Cardiac fibroblast (primary cell): Measurements from ENCODE around the gene LINGO3.

Source experiments
- DNase-seq, 2 donors: peaks; one replicate each; pipeline versions ENCODE4 v3.0.0 to v3.0.0-alpha.2; 2010; ENCODE audit warnings: low read depth in 2 of 2
- H3K4me3 ChIP-seq, 2 donors: replicated peaks in 1 of 2; 1 replicate in 1 of 2; 2 replicates in 1 of 2; pipeline ENCODE4 v1.5.1; 2011; ENCODE audit warnings: low read depth in 2 of 2, low read length in 2 of 2, mild to moderate bottlenecking in 2 of 2, moderate library complexity in 1 of 2
- TF ChIP-seq, protein P1 (sequence below): IDR thresholded peaks from one replicate; pipeline ENCODE4 v1.5.1; 2011; ENCODE audit warnings: low read depth, mild to moderate bottlenecking, low read length, inconsistent platforms

The LINGO3 gene

DNA sequence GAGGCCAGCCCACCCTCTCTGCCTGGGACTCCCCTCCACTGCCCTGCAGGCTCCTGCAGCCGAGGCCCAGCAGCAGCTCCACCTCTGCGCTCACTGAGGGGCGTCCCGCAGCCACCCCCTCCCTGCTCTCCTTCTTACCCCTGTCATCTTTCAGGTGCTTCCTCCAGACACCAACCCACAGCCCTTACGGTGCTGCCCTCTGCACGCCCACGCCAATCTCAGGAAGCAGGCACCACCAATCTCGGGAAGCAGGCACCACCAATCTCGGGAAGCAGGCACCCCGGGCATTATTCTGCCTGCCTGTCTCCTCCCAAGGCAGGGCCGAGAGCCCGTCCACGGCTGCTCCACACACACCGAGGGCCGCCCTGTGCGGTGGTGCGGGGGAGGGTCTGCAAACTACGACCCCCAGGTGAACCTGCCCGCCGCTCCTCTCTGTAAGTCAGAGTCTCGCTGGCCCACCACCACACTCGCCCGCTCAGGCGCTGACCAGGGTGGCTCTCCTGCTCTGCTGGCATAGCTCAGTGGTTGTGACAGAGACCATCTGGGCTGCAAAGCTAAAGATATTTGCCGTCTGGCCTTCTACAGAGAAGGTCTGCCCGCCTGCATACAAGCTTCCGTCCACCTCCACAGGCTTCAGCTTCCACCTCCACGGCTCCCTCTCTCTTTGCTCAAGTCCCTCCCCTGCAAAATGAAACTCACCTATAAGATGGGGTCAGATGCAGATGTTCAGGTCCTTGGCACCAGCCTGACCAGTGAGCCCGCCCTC, 17.5 kb upstream of the LINGO3 start:
- TF ChIP-seq, protein P1, sequence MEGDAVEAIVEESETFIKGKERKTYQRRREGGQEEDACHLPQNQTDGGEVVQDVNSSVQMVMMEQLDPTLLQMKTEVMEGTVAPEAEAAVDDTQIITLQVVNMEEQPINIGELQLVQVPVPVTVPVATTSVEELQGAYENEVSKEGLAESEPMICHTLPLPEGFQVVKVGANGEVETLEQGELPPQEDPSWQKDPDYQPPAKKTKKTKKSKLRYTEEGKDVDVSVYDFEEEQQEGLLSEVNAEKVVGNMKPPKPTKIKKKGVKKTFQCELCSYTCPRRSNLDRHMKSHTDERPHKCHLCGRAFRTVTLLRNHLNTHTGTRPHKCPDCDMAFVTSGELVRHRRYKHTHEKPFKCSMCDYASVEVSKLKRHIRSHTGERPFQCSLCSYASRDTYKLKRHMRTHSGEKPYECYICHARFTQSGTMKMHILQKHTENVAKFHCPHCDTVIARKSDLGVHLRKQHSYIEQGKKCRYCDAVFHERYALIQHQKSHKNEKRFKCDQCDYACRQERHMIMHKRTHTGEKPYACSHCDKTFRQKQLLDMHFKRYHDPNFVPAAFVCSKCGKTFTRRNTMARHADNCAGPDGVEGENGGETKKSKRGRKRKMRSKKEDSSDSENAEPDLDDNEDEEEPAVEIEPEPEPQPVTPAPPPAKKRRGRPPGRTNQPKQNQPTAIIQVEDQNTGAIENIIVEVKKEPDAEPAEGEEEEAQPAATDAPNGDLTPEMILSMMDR: no peak
- H3K4me3 ChIP-seq: no peak overlapping the region
- no peak for DNase-seq

DNA sequence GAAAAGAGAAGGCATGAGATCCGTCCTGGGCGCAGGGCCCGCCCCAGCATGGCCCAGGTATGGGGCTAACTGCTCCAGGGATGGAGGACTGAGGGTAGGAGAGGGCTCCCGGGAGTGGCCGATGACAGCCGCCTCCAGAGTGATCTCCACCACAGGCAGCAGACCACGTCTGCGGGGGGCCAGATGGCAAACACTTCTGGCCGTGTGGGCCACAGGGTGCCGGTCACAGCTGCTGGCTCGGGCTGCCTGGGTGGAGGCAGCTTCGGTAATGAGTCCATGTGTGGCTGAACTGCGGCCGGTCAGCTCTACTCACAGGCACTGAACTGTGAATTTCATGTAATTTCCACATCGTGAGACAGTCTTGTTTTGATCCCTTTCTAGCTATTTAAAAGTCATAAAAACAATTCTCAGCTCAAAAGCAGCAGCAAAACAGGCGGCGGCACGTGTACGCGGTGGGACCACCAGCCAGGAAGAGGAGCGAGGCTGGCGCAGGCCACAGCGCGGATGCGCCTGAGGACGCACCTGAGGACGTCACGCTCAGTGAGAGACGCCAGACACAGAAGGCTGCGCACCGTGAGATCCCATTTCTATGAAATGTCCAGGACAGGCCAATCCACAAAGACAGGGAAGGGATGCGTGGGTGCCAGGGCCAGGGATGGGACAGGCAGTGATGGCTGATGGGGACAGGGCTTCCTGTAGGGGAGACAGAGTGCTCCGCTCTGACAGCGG, 16.4 kb upstream of the LINGO3 start:
- TF ChIP-seq, protein P1: no peak
- no peak overlapping the region for H3K4me3 ChIP-seq
- no peak for DNase-seq

DNA sequence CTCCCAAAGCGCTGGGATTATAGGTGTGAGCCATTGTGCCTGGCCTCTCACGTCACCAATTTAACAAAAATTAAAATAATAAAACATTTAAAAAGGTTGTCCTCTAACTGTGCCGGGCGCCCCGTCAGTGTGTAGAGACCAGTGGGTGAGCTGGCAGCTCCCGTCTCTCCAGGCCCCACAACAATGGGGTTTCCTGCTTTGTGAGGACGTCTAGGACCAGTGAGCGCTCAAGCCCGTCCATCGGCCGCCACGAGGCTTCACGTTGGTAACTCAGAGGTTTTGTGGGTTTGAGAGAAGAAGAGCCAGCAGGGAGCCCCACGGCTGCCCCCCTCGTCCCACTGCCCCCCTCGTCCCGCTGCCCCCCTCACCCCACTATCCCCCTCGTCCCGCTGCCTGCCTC, 15.8 kb upstream of the LINGO3 start:
- DNase-seq: no peak
- H3K4me3 ChIP-seq: no peak overlapping the region
- TF ChIP-seq, protein P1: no peak

DNA sequence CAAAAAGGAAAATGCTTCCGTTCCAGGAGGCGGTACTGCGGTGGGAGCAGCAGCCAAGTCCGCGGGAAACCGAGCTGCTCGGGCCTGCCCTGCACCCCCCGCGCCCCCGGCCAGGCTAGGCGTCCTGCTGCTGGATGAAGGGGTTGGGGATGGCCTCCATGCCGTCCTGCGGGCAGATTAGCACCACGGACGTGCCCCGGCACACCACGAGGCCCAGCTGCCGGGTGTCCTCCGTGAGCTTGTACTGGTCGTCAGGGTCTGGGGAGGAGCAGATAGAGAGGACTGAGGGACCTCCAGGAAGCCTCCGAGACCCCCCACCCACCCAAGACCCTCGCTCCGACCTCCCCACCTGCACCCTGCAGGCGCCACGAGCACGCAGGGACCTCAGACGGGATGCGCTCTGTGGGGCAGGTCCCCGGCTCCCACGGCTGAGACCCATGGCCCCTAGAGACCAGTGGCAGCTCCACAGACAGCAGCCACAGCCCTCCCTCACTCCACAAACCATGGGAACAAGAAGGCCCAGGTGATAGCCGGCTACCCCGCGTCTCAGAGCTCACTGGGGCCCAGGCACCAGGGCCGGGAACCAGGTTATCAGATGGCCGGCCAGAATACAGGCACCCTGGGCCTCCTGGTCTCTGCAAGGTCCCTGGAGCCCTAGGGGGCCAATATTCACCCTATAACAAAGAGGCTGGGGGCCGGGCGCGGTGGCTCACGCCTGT, 13.8 kb upstream of the LINGO3 start:
- TF ChIP-seq, protein P1: no peak
- DNase-seq: no peak
- H3K4me3 ChIP-seq: no peak overlapping the region

DNA sequence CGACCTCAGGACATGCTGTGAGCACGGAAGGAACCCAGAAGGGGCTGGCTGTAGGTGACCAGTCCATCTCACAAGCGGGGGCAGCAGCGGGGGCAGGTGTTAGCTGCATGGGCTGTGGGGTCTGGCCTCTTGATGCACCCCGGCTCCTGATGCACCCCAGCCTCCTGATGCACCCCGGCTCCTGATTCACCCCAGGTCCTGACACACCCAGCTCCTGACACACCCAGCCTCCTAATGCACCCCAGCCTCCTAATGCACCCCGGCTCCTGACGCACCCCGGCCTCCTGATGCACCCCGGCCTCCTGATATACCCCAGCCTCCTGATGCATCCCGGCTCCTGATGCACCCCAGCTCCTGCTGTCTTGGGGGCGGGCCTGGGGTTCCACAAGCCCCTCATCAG, 13.0 kb upstream of the LINGO3 start:
- no peak for DNase-seq
- TF ChIP-seq, protein P1: no peak
- no peak overlapping the region for H3K4me3 ChIP-seq

DNA sequence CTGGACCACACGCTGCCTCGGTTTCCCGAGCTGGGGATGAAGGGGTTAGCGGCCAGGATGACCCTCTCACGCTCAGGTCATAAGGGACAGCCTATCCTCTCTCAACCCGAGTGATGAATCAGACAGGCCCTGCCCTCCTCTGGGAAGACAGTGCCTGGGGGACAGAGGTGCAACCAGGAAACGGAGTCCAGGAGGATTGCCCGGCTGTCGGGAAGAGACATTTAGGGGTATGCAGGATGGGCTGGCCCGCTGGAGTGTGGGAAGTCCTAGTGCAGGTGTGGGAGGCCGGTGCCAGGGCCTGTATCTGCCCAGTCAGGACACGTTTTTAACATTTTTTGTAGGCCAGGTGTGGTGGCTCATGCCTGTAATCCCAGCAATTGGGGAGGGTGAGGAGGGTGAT, 12.1 kb upstream of the LINGO3 start:
- TF ChIP-seq, protein P1: no peak
- no peak for DNase-seq
- H3K4me3 ChIP-seq: no peak overlapping the region
